NCI-H1436 (cell line): ENCODE measurements around the gene LIPN.

Source experiments
- DNase-seq: peaks from one replicate; lab custom pipeline; 2025; lab: John Stamatoyannopoulos, UW

LIPN gene

DNA sequence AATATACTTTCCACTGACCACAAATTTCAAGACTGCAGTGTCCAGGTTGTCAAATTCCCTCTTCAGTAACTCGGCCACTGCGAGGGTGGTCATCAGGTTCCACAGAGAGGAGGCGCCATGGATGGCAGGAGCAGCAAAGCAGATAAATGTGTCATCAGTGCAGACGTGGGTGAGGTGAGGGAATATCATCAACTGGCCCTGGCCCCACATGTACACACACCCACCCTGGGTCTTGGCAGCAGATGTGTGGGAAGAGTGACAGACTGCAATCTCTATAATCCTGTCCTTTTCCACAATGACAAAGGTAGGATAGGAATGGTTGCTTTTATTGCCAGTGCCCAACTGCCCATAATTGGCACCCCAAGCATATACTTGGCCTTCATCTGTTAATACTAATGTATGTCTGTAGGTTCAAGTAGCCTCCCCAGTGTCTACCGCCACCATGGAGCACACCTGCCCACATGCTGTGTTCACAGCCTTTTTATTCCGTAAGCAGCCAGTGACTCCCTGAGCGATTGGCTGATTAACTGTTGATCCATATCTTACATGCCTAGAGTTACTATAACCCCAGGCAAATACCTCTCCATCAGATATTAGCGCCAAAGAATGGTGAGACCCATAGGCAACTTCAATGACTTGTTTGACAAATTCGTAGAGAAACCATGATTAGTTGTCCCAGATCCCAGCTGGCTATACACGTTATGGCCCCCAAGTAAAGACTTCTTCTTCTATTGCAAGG is 26.4 kb downstream of the LIPN start:
- no peak for DNase-seq

GRCh38 chr10:88787463-88787862 is 27.6 kb downstream of the LIPN start:
- DNase-seq, result no peak

GRCh38 chr10:88788924-88789323 is 29.1 kb downstream of the LIPN start:
- no peak for DNase-seq

DNA sequence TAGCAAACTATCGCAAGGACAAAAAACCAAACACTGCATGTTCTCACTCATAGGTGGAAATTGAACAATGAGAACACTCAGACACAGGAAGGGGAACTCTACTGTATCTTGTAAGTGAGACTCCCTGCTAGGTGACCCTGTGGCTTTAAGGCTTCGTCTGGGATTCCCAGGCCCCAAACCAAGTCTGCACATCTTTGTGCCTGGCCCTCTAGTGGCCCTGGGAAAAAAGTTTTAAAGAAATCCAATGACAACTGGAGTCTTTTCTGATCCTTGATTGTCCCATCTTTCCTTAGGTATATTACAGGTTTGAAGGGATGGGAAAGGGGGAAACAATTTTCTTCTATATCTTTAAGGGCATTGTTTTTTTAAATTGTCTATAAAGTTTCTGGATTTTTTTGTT is 32.1 kb downstream of the LIPN start:
- peak; percentile 1 for DNase-seq

- no peak for DNase-seq
Observed at GRCh38 chr10:88792661-88793060, 32.8 kb downstream of the LIPN start.

DNA sequence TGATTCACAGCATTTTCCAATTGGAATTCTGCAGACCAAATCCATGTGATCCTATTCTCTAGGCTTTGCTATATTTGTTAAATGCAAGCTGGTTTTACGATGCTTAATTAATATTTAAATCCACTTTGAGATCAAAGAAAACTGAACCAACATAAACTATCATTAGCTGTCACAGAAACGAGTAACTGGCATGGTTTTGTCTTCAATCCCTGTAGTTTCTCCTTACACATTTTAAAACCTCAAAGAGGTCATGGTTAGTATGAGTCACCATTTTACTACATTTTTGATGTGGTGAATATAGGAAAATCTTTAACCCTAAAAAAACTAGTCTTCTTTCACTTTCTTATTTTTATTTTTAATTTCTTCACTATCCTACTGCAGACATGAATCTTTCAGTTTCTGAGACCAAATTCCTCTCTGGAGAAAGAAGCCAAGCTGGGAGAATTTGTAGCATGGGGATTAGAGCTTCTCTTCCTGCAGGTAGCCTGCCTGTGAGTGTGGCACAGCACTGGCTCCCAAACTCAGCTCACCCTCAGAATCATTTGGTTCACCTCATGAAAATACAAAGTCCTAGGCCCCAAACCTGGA is 34.0 kb downstream of the LIPN start:
- no peak for DNase-seq

GRCh38 chr10:88794731-88795130 is 34.9 kb downstream of the LIPN start:
- DNase-seq, result no peak

DNA sequence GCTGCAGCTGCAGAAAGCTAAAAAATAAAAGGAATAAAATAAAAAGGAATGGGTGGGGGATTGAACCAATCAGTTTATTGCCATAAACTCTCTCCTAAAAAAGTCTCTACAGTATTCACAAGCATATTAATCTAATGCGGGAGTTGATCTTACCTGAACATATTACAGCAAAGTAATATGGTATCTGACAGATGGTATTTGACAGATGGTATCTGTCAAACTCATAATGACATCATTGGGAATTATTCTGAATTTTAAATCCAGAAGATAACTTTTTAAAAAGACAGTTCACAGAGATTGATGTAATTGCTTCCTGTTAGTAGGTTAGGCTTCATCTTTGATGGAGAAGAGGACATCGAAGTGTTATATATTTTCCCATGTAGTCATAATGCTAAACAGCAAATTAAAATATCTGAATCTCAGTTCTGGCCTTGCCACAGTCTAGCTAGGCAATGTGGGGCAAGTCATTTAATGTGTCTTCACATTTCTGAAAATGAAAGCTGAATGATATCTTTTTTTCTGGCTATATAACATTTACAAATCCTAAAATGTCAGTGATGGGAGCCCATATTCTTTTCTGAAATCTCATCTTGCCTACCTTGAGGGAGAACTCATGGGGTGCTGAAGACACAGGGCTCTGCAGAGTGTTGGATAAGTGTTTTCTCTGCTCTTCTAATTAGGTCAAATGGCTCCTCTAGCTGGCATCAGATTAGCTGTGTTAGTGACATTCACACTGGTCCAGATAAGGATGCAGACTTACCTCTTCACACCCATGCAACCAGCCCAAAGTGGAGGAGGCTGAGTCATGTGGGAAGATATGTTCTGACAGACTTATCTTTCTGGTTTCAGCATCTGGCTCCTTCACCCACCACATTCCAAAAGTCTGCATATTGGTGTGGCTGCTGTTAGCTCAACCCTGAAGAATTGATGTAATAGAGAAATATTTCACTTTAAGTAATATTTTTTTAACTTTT is 40.6 kb downstream of the LIPN start:
- no peak for DNase-seq

DNA sequence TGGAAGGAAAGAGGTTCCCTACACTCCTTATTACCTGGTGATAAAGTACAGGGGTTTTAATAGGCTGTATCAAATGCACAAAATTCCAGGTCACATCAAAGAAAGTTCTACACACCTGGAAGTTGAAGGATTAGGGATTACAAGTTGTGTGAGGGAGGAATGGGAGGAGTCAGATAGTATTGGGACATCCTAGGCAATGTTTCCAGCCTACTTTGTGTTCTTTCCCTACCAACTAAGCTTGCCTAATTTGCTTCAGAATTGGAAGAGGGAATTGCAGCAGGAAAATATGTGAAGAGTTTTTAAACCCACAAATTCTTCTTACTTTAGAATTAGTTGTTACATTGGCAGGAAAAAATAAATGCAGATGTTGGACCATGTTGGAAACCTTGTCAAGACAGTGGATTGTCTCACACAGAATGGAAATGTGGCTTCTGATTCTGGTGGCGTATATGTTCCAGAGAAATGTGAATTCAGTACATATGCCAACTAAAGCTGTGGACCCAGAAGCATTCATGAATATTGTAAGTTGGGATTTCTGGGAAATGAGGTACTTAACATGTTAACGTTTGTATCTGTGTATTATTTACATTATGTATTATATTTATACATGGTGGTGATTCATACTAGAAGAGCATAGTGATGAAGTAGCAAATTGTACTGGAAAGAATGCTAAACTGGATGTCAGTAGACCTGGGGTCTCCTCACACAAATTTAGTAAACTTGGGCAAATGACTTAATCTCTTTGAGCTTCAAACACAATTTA is 42.9 kb downstream of the LIPN start, which contains the start of gene LIPM:
LIPM (plus strand) TSS at position 208 of the 763 bp plus-strand sequence; CDS start at position 375, 167 bp downstream.
- no peak for DNase-seq

DNA sequence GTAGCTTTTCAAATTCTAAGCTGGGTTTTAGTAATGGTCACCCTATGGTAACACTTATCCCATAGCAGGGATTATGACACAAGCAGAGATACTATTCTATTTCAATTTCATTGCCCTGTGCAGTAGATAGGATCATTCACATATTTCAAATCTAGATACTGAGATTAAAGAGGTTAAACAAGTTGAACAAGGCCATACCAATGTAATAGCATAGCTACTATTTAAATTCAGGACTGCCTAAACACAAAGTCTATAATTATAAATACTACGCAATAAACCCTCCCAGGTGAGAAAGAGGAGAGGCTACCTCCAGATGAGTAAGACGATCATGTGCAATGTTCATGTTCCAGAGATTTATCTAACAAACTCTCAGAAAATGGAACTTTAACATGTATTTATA is 43.8 kb downstream of the LIPN start:
- no peak for DNase-seq

DNA sequence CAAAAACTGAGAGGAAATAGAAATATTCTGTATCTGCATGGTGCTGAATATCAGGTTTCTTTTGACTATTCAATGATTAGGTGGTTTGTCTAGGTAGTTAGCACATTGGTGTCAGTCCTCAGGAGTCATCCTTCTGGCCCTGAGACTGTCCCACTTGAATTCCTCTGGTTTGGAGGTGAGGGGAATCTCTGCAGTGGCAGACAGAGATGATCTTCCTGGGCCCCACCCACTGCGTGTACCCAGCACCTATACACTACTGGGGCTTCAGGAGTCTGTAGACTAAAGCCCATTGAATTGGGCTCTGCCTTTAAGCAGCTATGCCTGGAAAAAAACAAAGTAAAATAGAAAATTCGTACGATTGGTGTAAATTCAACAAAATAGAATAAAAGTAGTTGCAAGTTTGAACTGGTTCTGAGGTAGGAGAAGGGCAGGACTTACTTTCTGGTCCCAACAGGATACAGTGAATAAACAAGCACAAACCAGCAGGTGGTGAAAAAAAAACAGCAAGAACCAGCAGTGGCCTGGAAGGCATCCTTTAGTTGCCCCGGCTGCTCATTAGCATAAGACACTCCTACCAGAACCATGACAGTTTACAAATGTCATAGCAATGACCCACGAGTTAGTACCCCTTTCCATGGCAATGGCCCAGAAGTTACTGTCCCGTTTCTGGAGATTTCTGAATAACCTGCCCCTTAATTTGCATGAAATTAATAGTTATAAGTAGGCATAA is 44.4 kb downstream of the LIPN start:
- no peak for DNase-seq

DNA sequence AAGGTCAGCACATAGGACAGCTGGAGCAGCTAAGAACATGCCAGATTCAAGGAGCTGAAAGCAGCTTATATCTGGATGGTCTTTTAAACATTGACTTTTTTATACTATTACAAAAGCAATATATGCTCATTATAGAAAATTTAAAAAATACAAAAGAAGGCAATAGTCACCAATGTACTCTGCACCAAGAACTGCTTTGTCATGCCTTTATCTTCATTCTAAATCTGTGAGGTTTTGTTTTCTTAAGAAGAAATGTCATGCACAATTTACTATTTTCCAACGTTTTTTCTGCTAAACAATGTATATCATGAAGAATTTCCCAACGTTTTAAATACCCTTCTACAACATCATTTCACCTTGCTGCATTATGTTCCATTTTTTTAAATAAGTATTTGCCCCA is 45.5 kb downstream of the LIPN start:
- no peak for DNase-seq

- no peak for DNase-seq
Observed at GRCh38 chr10:88805924-88806323, 46.1 kb downstream of the LIPN start.

DNA sequence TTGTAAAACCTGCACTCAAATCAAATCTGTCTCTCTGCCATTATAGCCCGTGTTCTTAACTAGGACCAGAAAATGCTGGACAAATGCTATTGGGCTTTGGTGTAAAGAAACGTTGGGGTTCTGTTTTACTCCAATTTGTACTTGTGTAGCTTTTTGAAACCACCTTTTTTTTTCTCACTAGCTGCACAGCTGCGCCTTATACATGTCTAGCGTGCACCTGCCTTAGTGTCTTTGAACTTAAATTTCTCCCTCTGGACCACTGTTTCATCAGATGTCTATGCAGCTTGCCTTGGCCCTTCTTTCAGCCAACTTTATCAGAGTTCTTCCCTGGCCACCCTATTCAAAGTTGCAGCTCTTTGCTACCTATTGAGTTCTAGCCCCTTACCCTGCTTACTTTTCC is 49.8 kb downstream of the LIPN start:
- DNase-seq, result no peak

DNA sequence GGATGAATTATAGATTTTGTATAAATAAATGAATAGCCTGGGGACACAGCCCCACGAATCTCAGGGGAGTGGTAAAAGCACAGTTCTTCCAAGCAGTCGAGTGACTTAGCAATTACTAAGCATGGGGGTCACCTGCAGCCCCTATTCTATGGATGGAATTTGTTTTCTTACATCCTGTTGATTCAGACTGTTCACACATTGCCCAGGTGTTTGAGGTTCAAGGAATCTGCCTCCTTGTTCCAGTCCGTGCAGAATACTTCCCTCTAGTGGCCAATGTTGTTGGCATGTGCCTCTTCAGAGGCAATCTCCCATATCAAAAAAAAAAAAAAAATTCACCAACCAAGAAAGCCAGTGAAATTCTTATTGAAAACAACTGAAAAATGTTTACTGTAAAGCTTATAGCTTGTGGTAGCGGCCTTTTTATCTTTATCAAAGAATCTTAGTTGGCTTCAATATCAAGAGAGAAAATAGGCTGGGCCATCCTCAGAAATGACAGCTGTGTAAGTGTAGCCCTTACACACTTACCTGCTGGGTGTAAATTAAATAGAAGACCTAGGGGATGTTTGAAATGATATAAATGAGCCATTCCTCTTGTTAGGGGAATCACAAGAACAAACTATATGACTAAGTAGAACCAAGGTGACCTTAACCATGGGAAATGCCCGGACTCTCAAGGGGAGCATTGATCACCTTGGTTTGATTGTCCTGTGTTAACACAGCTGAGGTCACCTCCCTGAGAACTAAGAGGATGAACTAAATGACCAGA is 50.6 kb downstream of the LIPN start:
- peak; percentile 59 for DNase-seq

- DNase-seq, result no peak
Observed at GRCh38 chr10:88813200-88813599, 53.4 kb downstream of the LIPN start.

- no peak for DNase-seq
Observed at GRCh38 chr10:88819290-88819689, 59.5 kb downstream of the LIPN start.

DNA sequence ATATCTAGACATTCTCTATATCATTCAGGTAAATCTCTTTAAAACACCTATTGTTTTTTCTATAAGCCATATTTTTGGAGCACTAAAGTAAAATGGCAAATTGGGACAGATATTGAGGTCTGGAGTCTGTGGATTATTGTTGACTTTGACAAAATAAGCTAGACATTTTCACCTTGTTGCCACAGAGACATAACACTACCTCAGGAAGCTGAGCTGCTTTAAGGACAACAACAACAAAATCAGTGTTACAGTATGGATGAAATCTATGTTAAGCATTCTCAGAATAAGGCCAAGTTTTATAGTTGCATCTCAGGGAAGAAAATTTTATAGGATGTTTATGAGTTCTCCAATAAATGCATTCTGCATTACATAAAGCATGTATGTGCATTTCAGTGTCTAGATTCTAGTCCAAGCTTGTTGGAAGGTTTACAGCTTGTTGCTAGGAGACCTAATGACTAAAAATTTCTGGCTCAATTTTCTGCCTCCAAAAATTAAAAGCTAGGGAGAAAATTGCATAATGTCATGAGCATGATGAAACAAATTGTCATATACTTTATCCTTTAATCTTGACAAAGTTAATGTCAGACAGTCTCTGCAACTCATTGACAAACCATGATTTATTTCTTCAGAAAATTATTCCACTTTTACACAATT is 61.1 kb downstream of the LIPN start:
- peak; percentile 49 for DNase-seq

DNA sequence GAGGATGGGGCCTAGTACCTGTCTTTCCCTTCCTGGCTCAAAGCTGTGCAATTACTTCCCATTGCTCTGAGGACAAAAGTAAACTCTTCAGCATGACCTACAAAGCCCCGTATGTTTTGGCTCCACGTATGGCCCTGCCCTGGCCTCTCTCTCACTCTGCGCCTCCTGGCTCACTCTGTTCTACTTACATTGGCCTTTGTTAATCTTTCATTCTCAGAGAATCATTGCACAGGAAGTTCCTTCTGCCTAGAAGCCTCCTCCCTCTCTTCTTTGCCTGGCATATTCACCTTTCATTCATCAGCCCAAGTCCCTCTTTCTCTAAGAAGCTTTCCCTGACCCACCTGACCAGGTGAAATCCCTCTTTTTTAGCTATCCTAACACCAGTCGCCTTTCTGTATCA is 66.6 kb downstream of the LIPN start:
- no peak for DNase-seq

DNA sequence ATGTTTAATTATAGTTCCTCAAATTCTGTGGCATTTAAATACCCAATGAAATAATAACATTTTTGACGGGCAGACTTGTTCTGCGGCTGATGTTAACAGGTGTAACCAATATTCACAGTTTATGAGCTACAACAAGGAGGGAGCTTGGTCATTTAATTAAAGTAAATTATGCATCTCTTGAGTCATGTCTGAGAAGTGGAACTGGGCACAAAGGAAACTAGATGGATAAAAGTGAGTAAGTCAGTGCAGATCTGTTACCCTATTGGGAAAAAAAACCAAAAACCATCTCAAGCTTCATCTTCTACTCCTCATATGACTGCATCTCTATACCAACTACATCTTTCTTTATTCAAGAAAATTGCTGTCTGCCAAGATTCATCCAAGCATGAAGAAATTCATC is 67.9 kb downstream of the LIPN start:
- no peak for DNase-seq
